H4 (cell line): ENCODE results near the gene GSTT2. TPM values are rescaled to one million over a fixed set of nuclear protein-coding genes. Genes with fewer than 3 reads are reported as not detected.
"Not testable (repeated sequence)": the region's sequence is repeated elsewhere in the genome, so short reads cannot be mapped to it uniquely, and the experiment has no call there.

Experiments used
- DNase-seq: peaks from one replicate; pipeline ENCODE4 v3.0.0-alpha.2; 2015; ENCODE audit warnings: low spot score
- total RNA-seq: library from RNA; depleted of rRNA; stranded (reverse); fragments of >200 nt; shearing (Covaris generic); gene quantifications from 2 replicates; pipeline ENCODE4 v1.2.3, GENCODE V29; 2014; rRNA removed

Gene GSTT2
- total RNA-seq: 1.7 TPM in 1 of 2 replicates, not detected in the other

DNA sequence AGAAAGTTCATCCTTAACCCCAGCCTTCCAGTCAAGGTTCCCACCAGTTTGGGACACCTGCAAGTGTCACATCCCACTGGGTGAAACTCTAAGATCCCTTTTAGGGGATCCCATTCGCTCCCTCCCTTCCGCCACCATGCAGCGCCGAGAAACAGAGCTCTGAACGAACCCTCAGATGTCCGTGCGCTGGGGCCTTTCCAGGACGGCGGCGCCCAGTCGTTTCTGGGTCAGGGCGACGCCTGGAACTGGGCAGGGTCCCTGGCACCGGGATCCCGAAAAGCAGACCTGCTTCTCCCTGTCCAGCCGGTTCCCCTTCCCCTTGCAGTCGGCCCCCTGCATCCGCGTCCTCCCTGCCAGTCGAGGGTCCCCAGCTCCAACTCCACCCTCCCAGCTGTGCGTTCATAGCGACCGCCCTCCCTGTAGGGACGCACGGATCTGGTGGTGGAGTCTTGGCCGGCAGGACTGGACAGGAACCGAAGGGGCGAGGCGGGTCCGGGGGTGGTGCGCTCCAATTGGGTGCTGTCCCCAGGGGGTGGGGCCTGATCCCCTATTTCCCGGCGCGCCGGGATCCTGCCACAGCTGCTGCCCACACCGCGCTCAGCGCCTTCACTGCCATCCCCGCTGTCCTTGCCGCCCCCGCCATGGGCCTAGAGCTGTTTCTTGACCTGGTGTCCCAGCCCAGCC is at the start of gene GSTT2:
Gene GSTT2, plus strand, starts transcription at position 578 of the 684 bp plus-strand sequence.
- not testable (repeated sequence) for DNase-seq

DNA sequence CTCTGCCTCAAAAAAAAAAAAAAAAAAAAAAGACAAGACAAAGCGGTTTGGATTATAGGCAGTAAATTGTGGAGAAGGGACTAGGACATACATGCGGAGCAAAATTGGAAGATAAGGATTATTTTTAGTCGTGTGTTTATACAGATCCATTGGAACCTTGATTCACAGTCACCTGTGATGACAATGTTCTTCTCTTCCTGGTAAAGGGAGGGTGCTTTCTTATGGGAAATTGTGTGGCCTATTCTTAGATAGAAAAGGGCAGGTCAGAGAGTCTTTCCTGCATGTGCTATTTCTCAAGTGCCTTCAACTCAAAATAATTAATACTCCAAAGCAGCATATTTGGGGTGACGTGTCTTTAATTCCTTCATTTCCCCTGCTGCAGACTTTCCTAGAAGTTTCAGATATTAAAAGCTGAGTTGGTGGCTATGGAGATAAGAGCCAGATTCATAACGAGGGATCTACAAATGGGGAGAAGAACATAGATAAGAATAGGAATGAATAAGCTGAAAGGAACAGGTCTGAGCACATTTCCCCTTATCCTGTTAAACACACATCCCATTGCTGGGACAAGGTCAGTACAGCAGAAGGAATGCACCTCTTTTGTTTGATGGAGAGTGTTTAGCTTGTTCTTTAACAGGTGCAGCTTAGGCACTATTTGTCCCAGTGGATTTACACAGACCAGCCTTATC is 41.5 kb upstream of the GSTT2 start:
- DNase-seq: no peak

DNA sequence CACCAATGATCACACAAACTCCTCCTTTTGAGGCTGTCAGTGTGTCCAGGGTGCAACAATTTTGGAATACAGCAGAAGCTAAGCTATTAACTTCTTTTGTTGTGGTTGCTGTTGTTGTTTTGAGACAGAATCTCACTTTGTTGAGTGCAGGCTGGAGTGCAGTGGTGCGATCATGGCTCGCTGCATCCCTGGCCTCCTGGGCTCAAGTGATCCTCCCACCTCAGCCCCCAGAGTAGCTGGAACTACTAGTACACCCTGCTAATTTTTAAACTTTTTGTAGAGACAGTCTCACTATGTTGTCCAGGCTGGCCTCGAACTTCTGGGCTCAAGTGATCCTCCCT is 40.9 kb upstream of the GSTT2 start:
- DNase-seq: no peak

DNA sequence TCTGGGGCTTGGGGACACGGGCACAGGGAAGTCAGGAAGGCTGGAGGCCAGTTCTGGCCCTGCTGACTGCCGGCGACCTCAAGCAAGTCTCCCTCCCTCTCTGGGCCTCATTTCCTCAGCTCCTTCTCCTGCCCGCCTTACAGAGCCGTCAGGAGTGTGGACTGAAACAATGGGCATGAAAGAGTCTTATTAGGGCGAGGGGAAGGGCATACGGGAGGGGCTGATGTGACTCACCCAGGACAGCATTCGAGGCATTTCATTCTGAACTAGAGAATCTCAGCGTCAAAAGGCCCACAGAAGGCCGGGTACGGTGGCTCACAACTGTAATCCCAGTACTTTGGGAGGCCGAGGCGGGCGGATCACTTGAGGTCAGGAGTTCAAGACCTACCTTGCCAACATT is 39.8 kb upstream of the GSTT2 start:
- DNase-seq: not testable (repeated sequence)

DNA sequence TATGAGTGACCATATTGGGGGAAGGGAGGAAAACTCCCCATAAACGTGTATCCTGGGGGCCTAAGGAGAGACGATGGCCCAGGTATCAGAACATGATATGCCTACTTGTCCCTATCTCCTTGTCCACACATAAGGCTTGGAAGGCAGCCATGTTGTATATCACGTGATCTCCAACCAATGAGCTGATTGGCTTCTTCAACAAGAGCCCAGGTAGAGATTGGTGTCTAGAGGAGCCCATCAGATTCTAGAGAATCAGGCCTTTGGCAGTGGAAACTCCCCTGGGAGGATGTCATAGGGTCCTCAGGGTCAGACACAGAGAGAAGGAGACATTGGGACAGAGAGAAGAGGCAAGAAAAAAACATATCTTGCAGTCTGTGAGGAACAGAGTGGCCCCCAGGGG is 32.5 kb upstream of the GSTT2 start:
- not testable (repeated sequence) for DNase-seq

DNA sequence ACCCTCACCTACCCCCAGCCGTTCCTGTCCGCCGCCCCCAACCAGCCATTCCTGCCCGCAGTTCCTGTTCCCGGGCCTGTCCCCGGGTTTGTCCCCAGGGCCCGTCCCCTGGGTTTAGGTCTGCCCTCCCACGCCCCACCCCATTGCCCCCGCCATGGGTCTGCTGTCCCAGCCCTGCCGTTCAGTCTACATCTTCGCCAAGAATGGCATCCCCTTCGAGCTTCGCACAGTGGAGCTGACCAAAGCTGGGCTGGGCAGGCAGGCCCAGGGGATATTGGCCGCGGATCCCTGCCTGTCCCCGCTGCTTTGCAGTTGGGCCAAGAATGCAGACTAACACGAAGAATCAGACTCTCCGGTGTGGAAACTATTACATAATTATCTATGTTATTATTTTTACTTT is 30.2 kb upstream of the GSTT2 start:
- DNase-seq: not testable (repeated sequence)

DNA sequence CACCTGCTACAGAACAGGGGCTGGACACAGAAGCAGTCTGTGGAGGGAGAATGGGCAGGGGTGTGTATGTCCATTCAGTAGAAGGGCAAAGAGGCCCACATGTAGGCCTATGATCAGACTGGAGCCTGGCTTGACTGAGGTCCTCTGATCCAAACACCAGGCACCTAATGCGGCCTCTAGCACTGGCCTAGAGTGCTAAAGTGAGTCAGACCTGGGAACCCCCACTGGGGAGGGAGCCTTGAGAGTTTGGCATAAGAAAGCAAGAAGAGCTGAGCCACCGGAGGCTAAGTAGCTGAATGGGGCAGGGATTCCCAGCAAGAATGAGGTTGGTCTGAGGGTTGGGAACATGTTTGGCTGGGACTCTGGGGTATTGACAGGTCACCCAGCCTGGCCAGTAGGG is 28.6 kb upstream of the GSTT2 start:
- not testable (repeated sequence) for DNase-seq

DNA sequence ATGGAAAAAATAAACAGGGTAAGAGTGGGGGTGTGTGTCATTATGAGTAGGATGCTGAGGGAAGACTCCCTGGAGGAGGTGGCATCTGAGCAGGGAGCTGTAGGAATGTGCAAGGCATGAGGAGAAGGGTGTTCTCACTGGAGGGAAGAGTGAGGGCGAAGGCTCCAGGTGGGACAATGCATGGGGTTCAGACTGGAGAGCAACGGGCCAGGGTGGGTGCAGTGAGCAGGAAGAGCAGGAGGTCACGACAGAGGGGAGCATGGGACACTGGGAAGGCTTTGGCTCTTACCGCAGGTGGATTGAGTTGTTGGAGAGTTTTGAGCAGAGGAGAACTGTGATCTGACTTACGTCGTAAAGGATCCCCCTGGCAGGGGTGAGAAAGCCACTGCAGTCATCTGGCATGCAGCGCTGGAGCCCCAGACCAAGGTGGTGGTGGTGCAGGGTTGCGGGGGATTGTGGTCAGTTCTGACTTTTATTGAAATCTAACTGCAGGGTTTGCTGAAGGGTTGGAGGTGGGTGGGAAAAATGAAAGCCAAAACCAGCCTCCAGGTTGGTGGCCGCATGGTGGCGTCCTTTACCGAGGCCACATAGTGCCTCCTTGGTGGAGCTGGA is 27.0 kb upstream of the GSTT2 start:
- not testable (repeated sequence) for DNase-seq

DNA sequence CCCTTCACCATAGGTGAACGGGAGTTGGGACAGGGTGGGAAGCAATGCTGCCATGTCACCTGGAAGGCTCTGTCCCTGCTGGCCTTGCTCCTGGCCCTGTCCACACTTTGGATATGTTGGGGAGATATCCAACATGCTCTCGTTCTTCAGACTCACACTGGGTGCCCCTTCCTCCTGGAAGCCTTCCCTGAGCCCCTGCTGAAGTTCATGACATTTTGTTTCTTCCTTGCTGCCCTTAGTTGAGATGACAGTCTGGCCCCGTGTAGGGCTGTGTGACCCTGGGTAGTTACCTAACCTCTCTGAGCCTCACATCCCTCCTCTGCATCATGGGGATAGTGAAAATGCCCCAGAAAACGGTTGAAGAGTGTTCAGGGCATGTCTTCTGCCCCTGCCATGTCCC is 26.4 kb upstream of the GSTT2 start:
- DNase-seq: not testable (repeated sequence)

DNA sequence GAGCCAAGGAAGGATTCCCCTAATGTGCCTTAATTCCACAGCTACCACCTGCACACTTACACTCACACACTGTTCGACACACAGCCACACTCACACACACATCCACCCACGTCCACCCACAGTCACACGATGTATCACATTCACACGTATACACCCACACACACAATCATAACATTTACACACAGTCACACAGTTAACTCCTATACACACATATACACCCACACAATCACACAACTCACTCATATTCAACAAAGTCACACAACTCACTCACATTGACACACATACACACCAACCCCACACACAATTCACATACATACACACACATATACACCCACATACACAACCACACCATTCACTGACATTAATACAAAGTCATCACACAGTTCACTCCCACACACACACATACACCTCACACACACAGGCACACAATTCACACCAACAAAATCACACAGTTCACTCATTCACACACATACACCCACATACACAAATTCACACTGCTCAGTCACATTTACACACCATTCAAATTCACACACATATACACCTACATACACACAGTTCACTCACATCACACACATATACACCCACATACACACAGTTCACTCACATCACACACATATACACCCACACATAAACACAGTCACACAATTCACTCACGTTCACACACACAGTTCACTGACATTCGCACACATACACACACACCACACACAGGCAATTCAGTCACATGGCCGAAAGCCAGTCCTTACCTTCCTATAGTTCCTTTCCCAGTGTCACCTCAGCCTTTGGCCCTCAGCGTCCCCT is 25.5 kb upstream of the GSTT2 start:
- not testable (repeated sequence) for DNase-seq

DNA sequence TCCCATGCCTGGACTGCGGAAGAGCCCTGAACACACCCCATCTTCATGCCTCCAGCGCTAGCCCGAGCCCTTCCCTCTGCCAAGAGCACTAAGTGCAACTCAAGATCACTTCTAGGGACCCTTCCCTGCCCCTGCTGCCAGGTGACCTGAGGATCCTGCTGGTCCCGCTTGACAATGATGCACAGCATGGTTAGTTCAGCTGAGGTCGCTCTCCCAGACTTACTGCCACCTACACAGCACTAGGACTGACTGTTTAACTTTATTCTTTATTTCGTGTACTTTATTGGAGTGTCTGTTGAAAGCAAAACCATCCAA is 25.0 kb upstream of the GSTT2 start:
- DNase-seq: not testable (repeated sequence)

DNA sequence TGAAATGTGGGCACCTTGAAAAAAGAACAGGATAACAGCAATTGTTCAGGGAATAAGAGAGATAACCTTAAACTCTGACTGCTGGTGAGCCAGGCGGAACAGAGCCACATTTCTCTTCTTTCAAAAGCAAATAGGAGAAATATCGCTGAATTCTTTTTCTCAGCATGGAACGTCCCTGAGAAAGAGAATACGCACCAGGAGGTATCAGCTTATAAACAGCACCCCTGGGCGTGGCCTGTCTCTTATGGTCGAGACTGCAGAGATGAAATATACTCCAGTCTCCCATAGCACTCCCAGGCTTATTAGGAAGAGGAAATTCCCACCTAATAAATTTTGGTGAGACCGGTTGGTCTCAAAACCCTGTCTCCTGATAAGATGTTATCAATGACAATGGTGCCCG is 24.0 kb upstream of the GSTT2 start:
- not testable (repeated sequence) for DNase-seq

DNA sequence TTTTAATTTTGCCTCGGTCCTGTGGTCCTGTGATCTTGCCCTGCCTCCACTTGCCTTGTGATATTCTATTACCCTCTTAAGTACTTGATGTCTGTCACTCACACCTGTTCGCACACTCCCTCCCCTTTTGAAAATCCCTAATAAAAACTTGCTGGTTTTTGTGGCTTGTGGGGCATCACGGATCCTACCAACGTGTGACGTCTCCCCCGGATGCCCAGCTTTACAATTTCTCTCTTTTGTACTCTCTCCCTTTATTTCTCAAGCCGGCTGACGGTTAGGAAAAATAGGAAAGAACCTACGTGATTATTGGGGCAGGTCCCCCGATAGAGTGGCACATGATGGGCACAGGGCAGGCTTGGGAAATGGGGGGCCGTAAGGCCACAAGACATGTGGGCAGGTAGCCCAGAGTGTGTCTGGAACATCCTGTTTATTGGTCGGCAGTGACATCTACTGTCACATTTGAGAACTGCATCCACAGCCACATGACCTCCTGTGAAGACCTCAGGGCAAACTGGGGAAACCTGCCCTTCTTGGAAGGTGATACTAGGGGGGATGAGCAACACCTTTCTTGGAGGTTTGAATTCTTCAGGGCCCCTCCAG is 23.5 kb upstream of the GSTT2 start:
- peak; percentile 42 for DNase-seq

DNA sequence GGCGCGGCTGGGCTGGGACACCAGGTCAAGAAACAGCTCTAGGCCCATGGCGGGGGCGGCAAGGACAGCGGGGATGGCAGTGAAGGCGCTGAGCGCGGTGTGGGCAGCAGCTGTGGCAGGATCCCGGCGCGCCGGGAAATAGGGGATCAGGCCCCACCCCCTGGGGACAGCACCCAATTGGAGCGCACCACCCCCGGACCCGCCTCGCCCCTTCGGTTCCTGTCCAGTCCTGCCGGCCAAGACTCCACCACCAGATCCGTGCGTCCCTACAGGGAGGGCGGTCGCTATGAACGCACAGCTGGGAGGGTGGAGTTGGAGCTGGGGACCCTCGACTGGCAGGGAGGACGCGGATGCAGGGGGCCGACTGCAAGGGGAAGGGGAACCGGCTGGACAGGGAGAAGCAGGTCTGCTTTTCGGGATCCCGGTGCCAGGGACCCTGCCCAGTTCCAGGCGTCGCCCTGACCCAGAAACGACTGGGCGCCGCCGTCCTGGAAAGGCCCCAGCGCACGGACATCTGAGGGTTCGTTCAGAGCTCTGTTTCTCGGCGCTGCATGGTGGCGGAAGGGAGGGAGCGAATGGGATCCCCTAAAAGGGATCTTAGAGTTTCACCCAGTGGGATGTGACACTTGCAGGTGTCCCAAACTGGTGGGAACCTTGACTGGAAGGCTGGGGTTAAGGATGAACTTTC is 18.7 kb upstream of the GSTT2 start, which contains the start of gene GSTT2B:
Gene GSTT2B, minus strand, starts transcription at position 112 of the 688 bp plus-strand sequence. Its CDS starts 64 bp downstream, at position 48.
- DNase-seq: not testable (repeated sequence)

DNA sequence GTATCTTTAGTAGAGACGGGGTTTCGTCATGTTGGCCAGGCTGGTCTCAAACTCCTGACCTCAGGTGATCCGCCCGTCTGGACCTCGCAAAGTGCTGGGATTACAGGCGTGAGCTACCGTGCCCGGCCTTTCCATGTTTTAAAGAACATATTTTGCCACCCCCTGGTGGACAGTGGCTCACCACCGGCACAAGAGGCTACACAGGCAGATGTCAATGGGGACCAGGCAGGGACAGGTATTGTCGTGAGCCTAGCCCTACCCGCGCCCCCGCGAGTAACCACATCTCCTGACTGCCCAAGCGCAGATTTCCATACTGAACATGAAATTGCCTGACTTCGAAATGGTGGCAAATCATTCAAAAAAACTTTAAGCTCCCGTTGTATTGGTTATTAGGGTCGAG is 13.8 kb upstream of the GSTT2 start:
- DNase-seq: not testable (repeated sequence)

DNA sequence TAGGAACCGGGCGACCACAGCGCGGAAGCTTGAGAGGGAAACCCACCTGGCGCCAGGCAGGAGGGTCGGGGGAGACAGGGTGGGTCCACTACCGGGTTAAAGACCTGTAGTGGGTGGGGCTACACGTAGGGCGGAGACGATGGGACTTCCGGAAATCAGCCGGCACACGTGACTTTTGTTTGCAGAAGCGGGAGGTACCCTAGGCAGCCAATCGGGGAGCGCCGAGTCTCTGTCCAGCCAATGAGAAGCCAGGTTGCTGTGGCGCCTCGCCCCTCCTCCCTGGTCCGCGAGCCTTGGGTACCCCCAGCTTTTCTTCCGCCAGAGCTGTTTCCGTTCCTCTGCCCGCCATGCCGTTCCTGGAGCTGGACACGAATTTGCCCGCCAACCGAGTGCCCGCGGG is 13.4 kb upstream of the GSTT2 start, which contains the start of gene DDTL:
Gene DDTL, plus strand, starts transcription at position 321 of the 400 bp plus-strand sequence. Its CDS starts 27 bp downstream, at position 348.
- not testable (repeated sequence) for DNase-seq

DNA sequence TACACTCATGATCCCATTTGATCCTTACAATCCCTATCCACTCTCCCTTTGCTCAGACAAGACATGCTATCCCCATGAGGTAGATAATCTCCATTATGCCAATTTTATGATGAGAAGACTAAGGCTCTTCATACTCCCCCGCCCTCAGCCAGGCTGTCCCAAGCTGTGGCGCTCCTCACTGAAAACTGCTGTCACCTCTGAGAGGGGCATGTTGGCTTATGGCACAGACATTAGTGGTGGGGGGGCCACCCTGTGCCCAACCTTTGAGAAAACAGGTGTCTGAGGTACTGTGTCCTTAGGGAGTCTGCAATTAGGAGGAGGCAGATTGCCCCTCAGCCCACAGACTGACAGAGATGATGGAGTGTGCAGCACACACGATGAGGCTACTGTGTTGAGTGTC is 10.9 kb upstream of the GSTT2 start:
- no peak for DNase-seq

DNA sequence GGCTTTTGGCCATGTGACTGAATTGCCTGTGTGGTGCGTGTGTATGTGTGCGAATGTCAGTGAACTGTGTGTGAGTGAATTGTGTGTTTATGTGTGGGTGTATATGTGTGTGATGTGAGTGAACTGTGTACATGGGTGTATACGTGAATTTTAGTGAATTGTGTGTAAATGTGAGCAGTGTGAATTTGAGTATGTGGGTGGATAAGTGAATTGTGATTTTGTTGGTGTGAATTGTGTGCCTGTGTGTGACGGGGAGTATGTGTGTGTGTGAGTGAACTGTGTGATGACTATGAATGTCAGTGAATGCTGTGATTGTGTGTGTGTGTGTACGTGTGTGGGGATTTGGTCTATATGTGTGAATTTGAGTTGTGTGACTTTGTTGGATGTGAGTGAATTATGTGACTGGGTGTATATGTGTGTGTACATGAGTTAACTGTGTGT is 9.7 kb upstream of the GSTT2 start:
- no peak for DNase-seq

DNA sequence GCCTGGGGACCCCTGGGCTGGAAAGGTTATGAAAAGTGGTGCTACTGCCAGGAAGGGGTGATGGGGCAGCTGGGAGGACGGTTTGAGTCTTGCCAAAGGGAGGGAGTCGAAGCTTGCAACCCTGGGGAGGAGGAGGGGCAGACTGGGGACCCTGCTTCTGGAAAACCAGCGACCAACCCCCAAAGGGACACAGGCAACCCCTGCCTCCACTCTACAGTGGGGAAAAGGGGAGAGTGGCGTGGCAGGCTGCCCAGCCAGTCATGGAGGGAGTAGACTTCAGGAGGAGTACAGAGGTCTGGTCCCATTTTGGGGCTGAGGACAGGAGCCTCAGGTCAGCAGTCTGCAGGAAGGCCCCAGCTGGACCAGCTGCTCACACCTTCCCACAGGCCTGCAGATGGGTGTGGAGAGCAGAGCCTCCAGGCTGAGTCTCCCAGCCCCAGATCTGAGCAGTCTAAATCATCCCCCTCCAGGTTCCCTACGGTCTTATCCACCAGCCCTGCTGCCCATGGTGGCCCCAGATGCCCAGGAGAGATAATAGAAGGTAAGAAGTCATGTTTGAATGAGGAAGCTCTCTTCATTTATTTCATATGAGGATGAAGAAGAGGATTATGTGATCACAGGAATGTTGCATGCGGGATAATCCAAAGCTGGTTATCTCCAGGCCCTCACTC is 9.0 kb upstream of the GSTT2 start:
- DNase-seq: no peak

DNA sequence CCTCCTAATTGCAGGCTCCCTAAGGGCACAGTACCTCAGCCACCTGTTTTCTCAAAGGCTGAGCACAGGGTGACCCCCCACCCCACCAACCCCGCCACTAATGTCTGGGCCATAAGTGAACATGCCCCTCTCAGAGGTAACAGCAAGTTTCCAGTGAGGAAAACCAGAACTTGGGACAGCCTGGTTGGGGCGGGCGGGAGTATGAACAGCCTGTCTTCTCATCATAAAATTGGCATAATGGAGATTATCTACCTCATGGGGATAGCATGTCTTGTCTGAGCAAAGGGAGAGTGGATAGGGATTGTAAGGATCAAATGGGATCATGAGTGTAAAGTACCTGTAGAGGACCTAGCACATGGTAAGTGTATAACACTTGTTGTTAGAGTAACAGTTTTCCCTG is 8.0 kb upstream of the GSTT2 start:
- not testable (repeated sequence) for DNase-seq
